Measurements from ENCODE around the gene CARNS1.

DNA sequence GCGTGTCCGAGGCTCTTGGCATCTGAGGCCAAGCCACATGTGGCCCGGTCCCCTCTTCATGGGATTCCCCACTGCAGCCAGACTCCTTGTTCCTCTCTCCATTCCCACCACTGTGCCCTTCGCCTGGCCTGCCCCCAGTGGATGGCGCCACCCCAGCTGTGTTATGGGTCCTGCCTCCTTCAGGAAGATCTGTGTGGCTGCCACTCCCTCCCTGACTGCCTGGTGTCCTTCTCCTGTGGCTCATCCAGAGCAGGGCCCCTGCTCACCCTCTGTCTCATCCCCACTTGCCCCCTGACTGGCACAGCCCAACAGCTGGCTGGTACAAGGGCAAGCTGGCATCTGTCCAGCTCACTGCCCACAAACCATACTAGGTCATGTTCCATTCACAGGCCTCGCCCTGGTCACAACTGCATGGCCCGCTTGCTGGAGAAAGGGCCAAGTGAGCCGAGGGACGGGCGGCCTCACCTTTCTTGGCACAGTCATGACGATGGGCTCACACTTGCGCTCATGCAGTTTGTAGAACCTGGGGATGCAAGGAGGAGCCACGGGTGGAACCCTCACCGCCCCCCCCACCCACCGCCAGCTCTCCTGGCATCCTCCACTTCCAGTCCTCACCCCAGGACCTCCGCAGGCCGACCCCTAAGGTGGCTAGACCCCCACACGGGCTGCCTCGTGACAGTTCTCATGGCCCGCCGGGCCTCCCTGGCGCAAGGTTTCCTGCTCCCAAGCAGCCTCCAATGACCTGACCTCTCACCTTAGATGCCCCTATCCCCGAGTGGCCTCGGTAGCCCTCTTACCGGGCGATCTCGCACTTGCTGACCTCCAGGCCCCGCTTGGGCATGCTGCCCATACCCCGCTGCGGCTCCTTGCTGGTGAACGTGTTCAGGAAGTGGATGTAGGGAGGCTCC lies 24.1 kb downstream of the CARNS1 start:
- TF ChIP-seq YY1 (IDR thresholded peaks at IDR 0.05; ENCODE audit: insufficient read depth, insufficient read length) (no peak), ZNF274 (IDR thresholded peaks at IDR 0.05; ENCODE audit: low read depth, low read length) (no peak)
